Posterior cingulate gyrus (tissue), 11 donors: ENCODE results near the gene BEAN1.
A peak's percentile ranks its signal among the peaks of the same experiment; 100 is the strongest.
"Not testable (repeated sequence)": the region's sequence is repeated elsewhere in the genome, so short reads cannot be mapped to it uniquely, and the experiment has no call there.

Source experiments
- DNase-seq, 10 donors: peaks; one replicate each; pipeline versions ENCODE4 v3.0.0 to v3.0.0-alpha.2; 2020 to 2021; ENCODE audit warnings: mixed read lengths in 3 of 10
- intact Hi-C: fragments of 100-400 bp; cut with DNase I; formaldehyde crosslinking; loops from one replicate; pipeline ENCODE4 v1.15.1; 2023

Gene BEAN1

GRCh38 chr16:66466636-66467035 lies 39.5 kb downstream of the BEAN1 start:
- intact Hi-C loops = not testable (repeated sequence)
- DNase-seq = peak in 1 of 10 donors; percentile 38

GRCh38 chr16:66467611-66468010 lies 40.5 kb downstream of the BEAN1 start:
- intact Hi-C loops = no loop called here
- DNase-seq = peak in 1 of 10 donors; percentile 28

- peak in 2 of 10 donors; percentile 2 to 33 for DNase-seq
- intact Hi-C loops = no loop called here
These were observed 41.3 kb downstream of the BEAN1 start for GRCh38 chr16:66468321-66468965.

GRCh38 chr16:66469291-66469946 lies 42.3 kb downstream of the BEAN1 start:
- intact Hi-C loops = no loop called here
- DNase-seq = peak in 2 of 10 donors; percentile 1 to 59

- DNase-seq = no peak
- intact Hi-C loops = no loop called here
These were observed 43.0 kb downstream of the BEAN1 start for GRCh38 chr16:66469947-66470546.

- DNase-seq = peak in 1 of 10 donors; percentile 5
- intact Hi-C loops = no loop called here
These were observed 43.5 kb downstream of the BEAN1 start for GRCh38 chr16:66470556-66470955.

- intact Hi-C loops = no loop called here
- peak in 2 of 10 donors; percentile 2 to 34 for DNase-seq
These were observed 44.2 kb downstream of the BEAN1 start for GRCh38 chr16:66471264-66471663.

GRCh38 chr16:66471716-66472393 lies 44.8 kb downstream of the BEAN1 start:
- DNase-seq = peak in 2 of 10 donors; percentile 8 to 67
- intact Hi-C loops = no loop called here

- intact Hi-C loops = no loop called here
- peak in 3 of 10 donors; percentile 30 to 86 (median 82) for DNase-seq
These were observed 46.0 kb downstream of the BEAN1 start for GRCh38 chr16:66473051-66473571.

GRCh38 chr16:66473654-66474519 lies 46.8 kb downstream of the BEAN1 start:
- peak in 1 of 10 donors; percentile 37 for DNase-seq
- intact Hi-C loops = no loop called here

- peak in 1 of 10 donors; percentile 25 for DNase-seq
- intact Hi-C loops = no loop called here
These were observed 47.7 kb downstream of the BEAN1 start for GRCh38 chr16:66474750-66475199.

- peak in 1 of 10 donors; percentile 59 for DNase-seq
- intact Hi-C loops = no loop called here
These were observed 48.1 kb downstream of the BEAN1 start for GRCh38 chr16:66475232-66475631.

GRCh38 chr16:66476328-66477027 lies 49.4 kb downstream of the BEAN1 start:
- intact Hi-C loops = no loop called here
- peak in 1 of 10 donors; percentile 32 for DNase-seq

GRCh38 chr16:66477028-66477515 lies 50.0 kb downstream of the BEAN1 start:
- intact Hi-C loops = no loop called here
- DNase-seq = peak in 1 of 10 donors; percentile 15

GRCh38 chr16:66478733-66479511 lies 51.8 kb downstream of the BEAN1 start:
- peak in 6 of 10 donors; percentile 50 to 93 (median 70) for DNase-seq
- intact Hi-C loops = no loop called here

GRCh38 chr16:66479661-66480264 lies 52.7 kb downstream of the BEAN1 start:
- peak in 1 of 10 donors; percentile 44 for DNase-seq
- intact Hi-C loops = no loop called here

GRCh38 chr16:66480265-66481080 lies 53.4 kb downstream of the BEAN1 start:
- DNase-seq = peak in 2 of 10 donors; percentile 64 to 81
- intact Hi-C loops = no loop called here
